HUES6 (cell line): ENCODE measurements around the gene SGCA.

Experiments used
- H3K27ac ChIP-seq: 2 replicates; pipeline ENCODE4 v1.7.0; 2013; ENCODE audit warnings: low read depth, mild to moderate bottlenecking, low read length, inconsistent platforms
- H3K27me3 ChIP-seq: 2 replicates; pipeline ENCODE4 v1.6.1; 2013; ENCODE audit warnings: low read length; ENCODE audit not compliant: control insufficient read depth, insufficient read depth
- H3K36me3 ChIP-seq: 2 replicates; pipeline ENCODE4 v1.6.1; 2013; ENCODE audit warnings: low read length; ENCODE audit not compliant: control insufficient read depth, insufficient read depth
- H3K4me1 ChIP-seq: 2 replicates; pipeline ENCODE4 v1.6.1; 2013; ENCODE audit warnings: low read length; ENCODE audit not compliant: control insufficient read depth, insufficient read depth
- H3K4me3 ChIP-seq: 2 replicates; pipeline ENCODE4 v1.5.1; 2013; ENCODE audit warnings: low read depth, low read length
- H3K9ac ChIP-seq: one replicate; pipeline ENCODE4 v1.6.1; 2013; ENCODE audit warnings: mild to moderate bottlenecking, low read length
- H3K9me3 ChIP-seq: 2 replicates; pipeline ENCODE4 v1.6.1; 2013; ENCODE audit warnings: low read depth, low read length; ENCODE audit not compliant: control insufficient read depth, insufficient read depth

SGCA gene

DNA sequence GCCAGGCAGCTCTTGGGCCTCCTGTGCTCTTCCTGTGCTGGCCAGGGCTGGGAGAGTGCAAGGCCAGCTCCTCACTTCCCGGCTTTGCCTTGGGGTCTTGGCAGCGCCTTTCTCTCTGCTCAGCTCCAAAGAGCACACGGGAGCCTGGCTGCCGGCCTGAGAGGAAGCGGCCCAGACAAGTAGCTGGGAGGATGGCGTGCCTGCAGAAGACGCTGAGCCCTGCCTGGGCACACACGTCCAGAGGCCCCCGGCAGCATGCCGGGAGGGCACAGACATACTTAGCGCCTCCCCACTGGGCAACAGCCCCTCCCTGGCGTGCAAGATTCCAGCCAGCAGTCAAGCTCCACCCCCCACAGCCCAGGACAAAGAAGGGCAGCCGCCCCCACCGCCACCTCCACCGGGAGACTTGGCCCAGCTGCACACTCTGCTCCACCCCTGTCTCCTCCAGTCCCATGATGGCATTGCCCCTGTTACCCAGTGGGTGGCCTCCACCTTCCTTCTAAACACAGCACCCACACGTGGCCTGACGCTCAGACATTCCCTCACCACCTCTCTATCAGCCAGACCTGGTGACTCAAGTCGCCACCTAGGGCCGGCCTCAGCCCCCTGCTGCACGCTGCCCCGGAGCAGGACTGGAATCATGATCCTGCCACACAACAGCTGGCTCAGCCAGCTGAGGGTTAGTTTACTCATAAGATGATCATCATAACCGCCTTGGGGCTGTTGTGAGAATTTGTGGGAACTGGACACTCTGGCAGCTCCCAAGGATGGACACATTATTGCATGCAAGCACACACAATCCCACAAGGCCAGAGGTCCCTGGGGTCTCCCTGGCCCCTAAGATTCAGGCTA lies 12.4 kb downstream of the SGCA start:
- peak overlapping the region; percentile 62 for H3K9ac ChIP-seq

DNA sequence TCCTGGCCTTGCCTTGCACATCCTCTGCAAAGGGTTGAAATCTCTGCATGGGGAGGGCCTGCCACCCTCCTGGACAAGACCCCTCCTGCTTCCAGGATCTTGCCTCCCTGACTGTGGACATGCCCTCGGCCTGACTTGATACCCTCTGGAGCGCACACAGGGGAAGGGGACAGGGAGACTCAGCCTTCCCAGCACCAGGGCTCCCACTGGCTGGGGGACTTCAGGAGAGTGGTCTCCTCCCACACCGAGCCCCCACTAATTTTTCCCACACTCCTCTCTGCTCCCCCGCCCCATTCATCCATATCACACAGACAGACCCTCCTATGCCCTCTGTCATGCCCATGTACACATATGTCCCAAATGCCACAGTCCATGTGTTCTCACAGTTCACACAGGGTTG lies 14.3 kb downstream of the SGCA start:
- H3K36me3 ChIP-seq = peaks cover under 1% of the 10 kb centered on the region; the same call in 1 of the 2 replicates
- no peak overlapping the region for H3K4me3 ChIP-seq
- no peak overlapping the region for H3K9ac ChIP-seq
- H3K9me3 ChIP-seq = no peaks in the 10 kb centered on the region
- no peaks in the 10 kb centered on the region for H3K27me3 ChIP-seq
- peaks cover 43% of the 10 kb centered on the region for H3K4me1 ChIP-seq
- H3K27ac ChIP-seq = no peak overlapping the region

More for the DNA sequence above, 12.4 kb downstream of the SGCA start:
- no peaks in the 10 kb centered on the region for H3K36me3 ChIP-seq
- no peaks in the 10 kb centered on the region for H3K9me3 ChIP-seq
- H3K4me1 ChIP-seq = peaks cover 33% of the 10 kb centered on the region
- peak overlapping the region; percentile 44; the same call in 1 of the 2 replicates for H3K27ac ChIP-seq
- peak overlapping the region; percentile 45 for H3K4me3 ChIP-seq
- H3K27me3 ChIP-seq = no peaks in the 10 kb centered on the region

DNA sequence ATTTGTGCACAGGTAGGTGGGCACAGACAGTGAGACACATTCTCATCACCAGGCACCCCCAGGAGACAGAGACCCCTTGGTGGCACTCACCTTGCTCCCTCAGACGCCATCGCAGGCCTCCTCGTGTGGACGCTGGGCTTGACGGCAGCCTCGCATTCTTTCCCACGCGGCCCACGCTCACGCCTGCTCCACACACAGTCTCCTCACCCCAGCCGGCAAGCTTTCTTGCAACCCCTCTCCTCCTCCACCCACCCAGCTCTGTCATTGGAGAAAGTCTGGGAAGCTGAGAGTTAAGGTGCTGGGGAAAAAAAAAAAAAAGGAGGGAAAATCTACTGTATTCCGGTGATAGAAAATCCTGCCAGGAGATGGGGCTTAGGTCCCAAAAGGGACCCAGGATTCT lies 14.8 kb downstream of the SGCA start:
- no peak overlapping the region for H3K4me3 ChIP-seq

DNA sequence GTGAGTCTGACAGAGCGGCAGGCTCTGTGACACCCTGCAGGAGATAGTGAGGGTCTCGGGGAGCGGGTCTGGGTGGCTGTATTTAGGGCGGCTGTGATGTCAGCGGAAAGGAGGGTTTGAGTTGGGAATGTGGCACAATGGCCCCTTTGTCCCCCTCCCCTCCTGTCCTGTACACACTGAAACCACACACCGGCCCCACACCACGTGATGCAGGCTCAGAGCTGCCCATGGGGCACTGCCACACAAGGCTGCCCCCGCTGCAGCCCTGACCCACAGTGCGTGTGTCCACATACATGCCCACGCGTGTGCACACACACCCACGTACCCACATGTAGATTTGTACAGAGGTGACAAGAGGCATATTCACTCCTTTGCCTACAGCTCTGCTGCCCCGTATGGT lies 15.3 kb downstream of the SGCA start:
- Histone ChIP-seq H3K4me3 (no peak overlapping the region), H3K27ac (no peak overlapping the region), H3K9ac (no peak overlapping the region), H3K36me3 (peaks cover 11% of the 10 kb centered on the region), H3K27me3 (no peaks in the 10 kb centered on the region), H3K9me3 (no peaks in the 10 kb centered on the region), H3K4me1 (peaks cover 43% of the 10 kb centered on the region)

More for the DNA sequence above, 14.8 kb downstream of the SGCA start:
- no peaks in the 10 kb centered on the region for H3K27me3 ChIP-seq
- no peak overlapping the region for H3K9ac ChIP-seq
- no peak overlapping the region for H3K27ac ChIP-seq
- H3K36me3 ChIP-seq = peaks cover 5% of the 10 kb centered on the region
- peaks cover 43% of the 10 kb centered on the region for H3K4me1 ChIP-seq
- H3K9me3 ChIP-seq = no peaks in the 10 kb centered on the region

GRCh38 chr17:50181591-50182560 lies 16.1 kb downstream of the SGCA start:
- H3K9ac ChIP-seq = no peak overlapping the region
- no peaks in the 10 kb centered on the region for H3K27me3 ChIP-seq
- no peaks in the 10 kb centered on the region for H3K9me3 ChIP-seq
- peaks cover 40% of the 10 kb centered on the region for H3K4me1 ChIP-seq
- no peak overlapping the region for H3K4me3 ChIP-seq
- H3K27ac ChIP-seq = no peak overlapping the region
- H3K36me3 ChIP-seq = peaks cover 18% of the 10 kb centered on the region

- H3K9me3 ChIP-seq = no peaks in the 10 kb centered on the region
- H3K4me3 ChIP-seq = no peak overlapping the region
- H3K9ac ChIP-seq = no peak overlapping the region
- H3K4me1 ChIP-seq = peaks cover 30% of the 10 kb centered on the region
- H3K27ac ChIP-seq = no peak overlapping the region
- peaks cover 28% of the 10 kb centered on the region for H3K36me3 ChIP-seq
- no peaks in the 10 kb centered on the region for H3K27me3 ChIP-seq
Measured at GRCh38 chr17:50182783-50183420, 17.1 kb downstream of the SGCA start.

DNA sequence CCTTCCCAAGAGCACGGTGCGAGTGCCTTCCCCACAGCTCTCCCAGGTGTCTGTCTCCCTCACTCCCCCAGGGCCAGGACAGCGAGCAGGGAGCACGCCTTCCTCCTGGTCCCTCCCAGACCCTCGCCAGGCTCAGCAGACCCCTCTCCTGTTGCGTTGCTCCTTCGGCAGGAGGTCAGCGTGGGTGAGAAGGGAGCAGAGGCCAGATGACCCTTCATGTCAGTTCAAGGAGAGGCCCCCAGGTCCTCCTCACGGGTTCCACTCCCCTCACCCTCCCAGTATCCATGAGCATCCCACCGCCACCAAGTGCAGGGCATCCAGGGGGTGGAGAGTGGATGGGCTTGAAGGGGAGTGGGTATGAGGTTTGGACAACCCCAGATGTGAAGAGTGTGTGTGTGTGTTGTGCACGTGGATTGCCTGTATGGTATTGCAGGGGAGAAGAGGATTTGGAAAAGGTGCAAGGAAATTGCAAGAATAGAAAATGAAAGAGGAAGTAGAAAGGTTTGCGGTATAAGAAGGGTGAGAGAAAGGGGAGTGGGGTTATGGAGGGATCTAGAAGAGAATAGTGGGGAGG lies 17.7 kb downstream of the SGCA start:
- Histone ChIP-seq H3K9me3 (no peaks in the 10 kb centered on the region), H3K4me3 (no peak overlapping the region), H3K27ac (no peak overlapping the region), H3K36me3 (peaks cover 34% of the 10 kb centered on the region), H3K27me3 (no peaks in the 10 kb centered on the region), H3K9ac (peak overlapping the region; percentile 5), H3K4me1 (peaks cover 24% of the 10 kb centered on the region)

- Histone ChIP-seq H3K9ac (no peak overlapping the region), H3K4me1 (peaks cover 20% of the 10 kb centered on the region), H3K27me3 (no peaks in the 10 kb centered on the region), H3K4me3 (no peak overlapping the region), H3K36me3 (peaks cover 40% of the 10 kb centered on the region), H3K9me3 (no peaks in the 10 kb centered on the region), H3K27ac (no peak overlapping the region)
Measured at GRCh38 chr17:50184064-50184463, 18.3 kb downstream of the SGCA start.

- no peak overlapping the region for H3K4me3 ChIP-seq
- H3K9me3 ChIP-seq = no peaks in the 10 kb centered on the region
- peaks cover 20% of the 10 kb centered on the region for H3K4me1 ChIP-seq
- no peak overlapping the region for H3K9ac ChIP-seq
- no peaks in the 10 kb centered on the region for H3K27me3 ChIP-seq
- no peak overlapping the region for H3K27ac ChIP-seq
- peaks cover 47% of the 10 kb centered on the region for H3K36me3 ChIP-seq
Measured at GRCh38 chr17:50184611-50185398, 19.0 kb downstream of the SGCA start.
